GM19043 (cell line): Measurements from ENCODE around the gene STK4.

ENCODE experiments used
- ATAC-seq: cut with Tn5 transposase; IDR thresholded peaks from one replicate; pipeline ENCODE4 v1.9.1; 2021; ENCODE audit warnings: low read depth; ENCODE audit not compliant: unreplicated experiment

The STK4 gene

GRCh38 chr20:44966030-44966961 is at the start of gene STK4:
TSS of gene STK4 (plus strand) at chr20:44966512. CDS start at chr20:44966569, 57 bp downstream.
- ATAC-seq: peak; percentile 54

GRCh38 chr20:44916586-44916985 is 49.7 kb upstream of the STK4 start:
- no peak for ATAC-seq

GRCh38 chr20:44917399-44917798 is 48.9 kb upstream of the STK4 start:
- no peak for ATAC-seq

- ATAC-seq: no peak
These were observed 48.0 kb upstream of the STK4 start for GRCh38 chr20:44918342-44918741.

GRCh38 chr20:44918761-44919160 is 47.6 kb upstream of the STK4 start:
- ATAC-seq: no peak

GRCh38 chr20:44921447-44921846 is 44.9 kb upstream of the STK4 start:
- no peak for ATAC-seq

GRCh38 chr20:44924541-44924940 is 41.8 kb upstream of the STK4 start:
- ATAC-seq: no peak

- ATAC-seq: no peak
These were observed 37.7 kb upstream of the STK4 start for GRCh38 chr20:44928595-44928994.

- no peak for ATAC-seq
These were observed 35.7 kb upstream of the STK4 start for GRCh38 chr20:44930517-44931168.

GRCh38 chr20:44931911-44932310 is 34.4 kb upstream of the STK4 start:
- ATAC-seq: no peak

GRCh38 chr20:44932916-44933315 is 33.4 kb upstream of the STK4 start:
- ATAC-seq: no peak

- no peak for ATAC-seq
These were observed 29.8 kb upstream of the STK4 start for GRCh38 chr20:44936510-44936909.

GRCh38 chr20:44938637-44939036 is 27.7 kb upstream of the STK4 start:
- no peak for ATAC-seq

- ATAC-seq: no peak
These were observed 25.1 kb upstream of the STK4 start for GRCh38 chr20:44941120-44941691.

- ATAC-seq: no peak
These were observed 23.9 kb upstream of the STK4 start for GRCh38 chr20:44942264-44942973.

GRCh38 chr20:44943828-44944227 is 22.5 kb upstream of the STK4 start:
- ATAC-seq: no peak

GRCh38 chr20:44945261-44945660 is 21.1 kb upstream of the STK4 start:
- no peak for ATAC-seq

GRCh38 chr20:44946271-44946852 is 19.9 kb upstream of the STK4 start:
- ATAC-seq: no peak

GRCh38 chr20:44948107-44948506 is 18.2 kb upstream of the STK4 start:
- ATAC-seq: no peak

GRCh38 chr20:44948513-44948912 is 17.8 kb upstream of the STK4 start:
- ATAC-seq: no peak
